MM.1S (cell line): ENCODE data around the gene DYNLT1.
"Not testable (repeated sequence)": the region's sequence is repeated elsewhere in the genome, so short reads cannot be mapped to it uniquely, and the experiment has no call there.

ENCODE experiments used
- EZH2phosphoT487 ChIP-seq: fragments of 300-600 bp; sonication (generic); IDR thresholded peaks from 2 replicates; pipeline ENCODE4 v1.6.1; 2018; ENCODE audit warnings: antibody characterized with exemption, low read length
- TF ChIP-seq, protein P1 (sequence below): fragments of 300-600 bp; sonication (generic); IDR thresholded peaks from 2 replicates; pipeline ENCODE4 v1.5.1; 2016; ENCODE audit warnings: antibody characterized with exemption, low read length, mixed read lengths

DNA sequence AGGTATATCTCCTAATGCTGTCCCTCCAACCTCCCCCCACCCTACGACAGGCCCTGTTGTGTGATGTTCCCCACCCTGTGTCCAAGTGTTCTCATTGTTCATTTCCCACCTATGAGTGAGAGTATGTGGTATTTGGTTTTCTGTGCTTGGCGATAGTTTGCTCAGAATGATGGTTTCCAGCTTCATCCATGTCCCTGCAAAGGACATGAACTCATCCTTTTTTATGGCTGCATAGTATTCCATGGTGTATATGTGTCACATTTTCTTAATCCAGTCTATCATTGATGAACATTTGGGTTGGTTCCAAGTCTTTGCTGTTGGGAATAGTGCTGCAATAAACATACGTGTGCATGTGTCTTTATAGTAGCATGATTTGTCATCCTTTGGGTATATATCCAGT, 29.9 kb downstream of the DYNLT1 start:
- TF ChIP-seq, protein P1, sequence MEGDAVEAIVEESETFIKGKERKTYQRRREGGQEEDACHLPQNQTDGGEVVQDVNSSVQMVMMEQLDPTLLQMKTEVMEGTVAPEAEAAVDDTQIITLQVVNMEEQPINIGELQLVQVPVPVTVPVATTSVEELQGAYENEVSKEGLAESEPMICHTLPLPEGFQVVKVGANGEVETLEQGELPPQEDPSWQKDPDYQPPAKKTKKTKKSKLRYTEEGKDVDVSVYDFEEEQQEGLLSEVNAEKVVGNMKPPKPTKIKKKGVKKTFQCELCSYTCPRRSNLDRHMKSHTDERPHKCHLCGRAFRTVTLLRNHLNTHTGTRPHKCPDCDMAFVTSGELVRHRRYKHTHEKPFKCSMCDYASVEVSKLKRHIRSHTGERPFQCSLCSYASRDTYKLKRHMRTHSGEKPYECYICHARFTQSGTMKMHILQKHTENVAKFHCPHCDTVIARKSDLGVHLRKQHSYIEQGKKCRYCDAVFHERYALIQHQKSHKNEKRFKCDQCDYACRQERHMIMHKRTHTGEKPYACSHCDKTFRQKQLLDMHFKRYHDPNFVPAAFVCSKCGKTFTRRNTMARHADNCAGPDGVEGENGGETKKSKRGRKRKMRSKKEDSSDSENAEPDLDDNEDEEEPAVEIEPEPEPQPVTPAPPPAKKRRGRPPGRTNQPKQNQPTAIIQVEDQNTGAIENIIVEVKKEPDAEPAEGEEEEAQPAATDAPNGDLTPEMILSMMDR: not testable (repeated sequence)
- not testable (repeated sequence) for TF ChIP-seq EZH2phosphoT487
